Measurements from ENCODE around the gene SYT9.
"Not testable (repeated sequence)": the region's sequence is repeated elsewhere in the genome, so short reads cannot be mapped to it uniquely, and the experiment has no call there.

Gene SYT9

GRCh38 chr11:7513234-7514098 is 261.8 kb downstream of the SYT9 start, which contains the start of gene PPFIBP2:
Gene PPFIBP2 (plus strand): TSS chr11:7513999. CDS start chr11:7549476, 35,477 bp downstream.
- DNase-seq: no peak

- no peak for DNase-seq
Measured at GRCh38 chr11:7514099-7514591, 262.4 kb downstream of the SYT9 start.

- DNase-seq: no peak
Measured at GRCh38 chr11:7515447-7515886, 263.8 kb downstream of the SYT9 start.

GRCh38 chr11:7516475-7516874 is 264.8 kb downstream of the SYT9 start:
- no peak for DNase-seq

- not testable (repeated sequence) for DNase-seq
Measured at GRCh38 chr11:7517743-7518142, 266.0 kb downstream of the SYT9 start.

Measured in DMS79 (cell line).